Mesendoderm (in vitro differentiated cells): ENCODE results near the gene UBE2D2.
"Not testable (repeated sequence)": the region's sequence is repeated elsewhere in the genome, so short reads cannot be mapped to it uniquely, and the experiment has no call there.

Experiments used
- DNase-seq: peaks from one replicate; pipeline ENCODE4 v3.0.0; 2013
- H2AK5ac ChIP-seq: 2 replicates; pipeline ENCODE4 v1.6.1; 2013; ENCODE audit warnings: low read length, inconsistent platforms
- H2BK120ac ChIP-seq: 2 replicates; pipeline ENCODE4 v1.6.1; 2013; ENCODE audit warnings: low read depth, mild to moderate bottlenecking, low read length, moderate library complexity, mixed read lengths
- H2BK15ac ChIP-seq: replicated peaks from 2 replicates; pipeline ENCODE4 v1.6.1; 2013; ENCODE audit warnings: low read depth, mild to moderate bottlenecking, moderate library complexity
- H2BK5ac ChIP-seq: 2 replicates; pipeline ENCODE4 v1.6.1; 2013; ENCODE audit warnings: low read length, inconsistent platforms
- H3K18ac ChIP-seq: 2 replicates; pipeline ENCODE4 v1.6.1; 2013; ENCODE audit warnings: mild to moderate bottlenecking, low read length, mixed read lengths
- H3K23ac ChIP-seq: one replicate; pipeline ENCODE4 v1.6.1; 2013; ENCODE audit warnings: low read length
- H3K27ac ChIP-seq: 2 replicates; pipeline ENCODE4 v1.5.1; 2013; ENCODE audit warnings: low read depth, mild to moderate bottlenecking, inconsistent platforms, low read length, moderate library complexity
- H3K27me3 ChIP-seq: 2 replicates; pipeline ENCODE4 v1.6.1; 2013; ENCODE audit warnings: low read length, control low read depth, mild to moderate bottlenecking, inconsistent platforms; ENCODE audit not compliant: insufficient read depth, poor library complexity
- H3K36me3 ChIP-seq: 2 replicates; pipeline ENCODE4 v1.6.1; 2013; ENCODE audit warnings: low read length, inconsistent platforms; ENCODE audit not compliant: control insufficient read depth, insufficient read depth
- H3K4ac ChIP-seq: one replicate; pipeline ENCODE4 v1.6.1; 2013; ENCODE audit warnings: low read depth, mild to moderate bottlenecking, low read length, moderate library complexity
- H3K4me1 ChIP-seq: 2 replicates; pipeline ENCODE4 v1.6.1; 2013; ENCODE audit warnings: low read depth, low read length, inconsistent platforms; ENCODE audit not compliant: control insufficient read depth
- H3K4me2 ChIP-seq: 2 replicates; pipeline ENCODE4 v1.6.1; 2013; ENCODE audit warnings: low read length
- H3K4me3 ChIP-seq: 2 replicates; pipeline ENCODE4 v1.5.1; 2013; ENCODE audit warnings: mild to moderate bottlenecking, low read length
- H3K56ac ChIP-seq: one replicate; pipeline ENCODE4 v1.6.1; 2013; ENCODE audit warnings: low read length
- H3K79me1 ChIP-seq: 2 replicates; pipeline ENCODE4 v1.6.1; 2013; ENCODE audit warnings: low read length, inconsistent platforms
- H3K79me2 ChIP-seq: 2 replicates; pipeline ENCODE4 v1.6.1; 2013; ENCODE audit warnings: mild to moderate bottlenecking, low read length; ENCODE audit not compliant: control insufficient read depth, insufficient read depth
- H3K9ac ChIP-seq: 2 replicates; pipeline ENCODE4 v1.6.1; 2013; ENCODE audit warnings: low read length, inconsistent platforms
- H4K5ac ChIP-seq: one replicate; pipeline ENCODE4 v1.6.1; 2013; ENCODE audit warnings: low read length
- H4K8ac ChIP-seq: one replicate; pipeline ENCODE4 v1.6.1; 2013; ENCODE audit warnings: low read depth, mild to moderate bottlenecking, control low read depth, low read length, moderate library complexity
- WGBS: extraction: QIAGEN DNeasy Blood & Tissue Kit; methylation state at CpG from one replicate; pipeline ENCODE4 v1.1.7; 2013; ENCODE audit warnings: low lambda C conversion rate, missing lambda C conversion rate; ENCODE audit not compliant: insufficient coverage; ENCODE audit errors: extremely low coverage; 5-methylcytosine and 5-hydroxymethylcytosine counted together

The UBE2D2 gene

DNA sequence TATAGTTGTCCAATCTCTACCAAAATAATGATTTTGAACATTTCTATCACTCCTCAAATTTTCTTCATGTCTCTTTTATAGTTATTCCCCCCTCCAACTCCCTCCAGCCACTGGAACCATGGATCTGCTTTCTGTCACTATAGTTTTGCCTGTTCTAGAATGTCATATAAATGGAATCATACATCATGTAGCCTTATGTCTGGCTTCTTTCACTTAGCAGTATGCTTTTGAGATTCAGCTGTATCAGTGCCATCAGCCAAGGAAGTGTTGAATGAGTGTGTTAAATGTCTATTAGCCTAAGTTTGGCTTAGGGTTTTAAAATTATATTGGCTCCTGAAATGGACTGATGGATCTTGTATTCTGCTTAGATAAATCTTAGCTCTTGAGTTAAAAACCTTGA, 36.0 kb downstream of the UBE2D2 start:
- Histone ChIP-seq H4K5ac (no peak overlapping the region), H2AK5ac (no peak overlapping the region), H2BK15ac (no peak overlapping the region), H3K4me1 (no peaks in the 10 kb centered on the region), H3K4me2 (no peak overlapping the region), H4K8ac (no peak overlapping the region), H3K4me3 (no peak overlapping the region), H3K18ac (no peak overlapping the region), H3K36me3 (no peaks in the 10 kb centered on the region), H2BK120ac (no peak overlapping the region), H3K79me2 (peaks cover 24% of the 10 kb centered on the region), H3K79me1 (peaks cover 2% of the 10 kb centered on the region), H3K9ac (no peak overlapping the region), H3K27me3 (no peaks in the 10 kb centered on the region), H2BK5ac (no peak overlapping the region), H3K4ac (no peak overlapping the region), H3K23ac (no peak overlapping the region), H3K27ac (no peak overlapping the region), H3K56ac (no peak overlapping the region)
- DNase-seq = no peak

GRCh38 chr5:139598601-139598965, 37.4 kb downstream of the UBE2D2 start:
- not testable (repeated sequence) for H3K9ac ChIP-seq, H3K79me1 ChIP-seq, H3K4me1 ChIP-seq, H4K8ac ChIP-seq, H3K27ac ChIP-seq, H2AK5ac ChIP-seq, H2BK15ac ChIP-seq, H3K56ac ChIP-seq, H4K5ac ChIP-seq, H3K23ac ChIP-seq, DNase-seq, H3K4me2 ChIP-seq, H2BK5ac ChIP-seq, H3K27me3 ChIP-seq, H2BK120ac ChIP-seq, H3K36me3 ChIP-seq, H3K18ac ChIP-seq, H3K4ac ChIP-seq, H3K4me3 ChIP-seq
- WGBS = no CpG with 5 or more reads among the region's 5 CpGs
- H3K79me2 ChIP-seq = peaks cover 16% of the 10 kb centered on the region

GRCh38 chr5:139600336-139600949, 39.3 kb downstream of the UBE2D2 start:
- Histone ChIP-seq H3K4me2 (no peak overlapping the region), H3K4ac (no peak overlapping the region), H3K56ac (no peak overlapping the region), H3K27me3 (no peaks in the 10 kb centered on the region), H4K5ac (no peak overlapping the region), H2BK120ac (no peak overlapping the region), H2BK5ac (no peak overlapping the region), H3K27ac (no peak overlapping the region), H3K4me3 (no peak overlapping the region), H3K79me1 (peaks cover 2% of the 10 kb centered on the region), H3K23ac (no peak overlapping the region), H3K9ac (no peak overlapping the region), H3K79me2 (peaks cover 7% of the 10 kb centered on the region), H3K36me3 (no peaks in the 10 kb centered on the region), H3K4me1 (no peaks in the 10 kb centered on the region), H2BK15ac (no peak overlapping the region), H2AK5ac (no peak overlapping the region), H4K8ac (no peak overlapping the region), H3K18ac (no peak overlapping the region)
- WGBS = no CpG with 5 or more reads among the region's 7 CpGs
- no peak for DNase-seq

GRCh38 chr5:139601429-139601828, 40.3 kb downstream of the UBE2D2 start:
- no peak overlapping the region for H2AK5ac ChIP-seq
- H3K4me2 ChIP-seq = no peak overlapping the region
- H3K27me3 ChIP-seq = no peaks in the 10 kb centered on the region
- no peak for DNase-seq
- no peaks in the 10 kb centered on the region for H3K36me3 ChIP-seq
- no peak overlapping the region for H4K8ac ChIP-seq
- H3K4ac ChIP-seq = no peak overlapping the region
- H3K79me1 ChIP-seq = peaks cover 2% of the 10 kb centered on the region
- H3K27ac ChIP-seq = no peak overlapping the region
- no peak overlapping the region for H3K4me3 ChIP-seq
- WGBS = no CpG with 5 or more reads among the region's 12 CpGs
- H3K18ac ChIP-seq = no peak overlapping the region
- H2BK120ac ChIP-seq = no peak overlapping the region
- peaks cover 7% of the 10 kb centered on the region for H3K79me2 ChIP-seq
- no peak overlapping the region for H2BK15ac ChIP-seq
- H3K4me1 ChIP-seq = no peaks in the 10 kb centered on the region
- no peak overlapping the region for H2BK5ac ChIP-seq
- no peak overlapping the region for H3K9ac ChIP-seq
- H3K56ac ChIP-seq = no peak overlapping the region
- H4K5ac ChIP-seq = no peak overlapping the region
- no peak overlapping the region for H3K23ac ChIP-seq

GRCh38 chr5:139601948-139602347, 40.8 kb downstream of the UBE2D2 start:
- DNase-seq, H3K4me1 ChIP-seq, H3K36me3 ChIP-seq, H3K9ac ChIP-seq, H4K5ac ChIP-seq, H4K8ac ChIP-seq, H3K27ac ChIP-seq, H2AK5ac ChIP-seq, H3K79me2 ChIP-seq, H3K18ac ChIP-seq, H3K23ac ChIP-seq, H2BK15ac ChIP-seq, H2BK120ac ChIP-seq, H3K4ac ChIP-seq, H2BK5ac ChIP-seq, H3K56ac ChIP-seq, H3K4me3 ChIP-seq, H3K4me2 ChIP-seq, H3K27me3 ChIP-seq, H3K79me1 ChIP-seq: not testable (repeated sequence)
- WGBS = no CpG with 5 or more reads among the region's 9 CpGs

DNA sequence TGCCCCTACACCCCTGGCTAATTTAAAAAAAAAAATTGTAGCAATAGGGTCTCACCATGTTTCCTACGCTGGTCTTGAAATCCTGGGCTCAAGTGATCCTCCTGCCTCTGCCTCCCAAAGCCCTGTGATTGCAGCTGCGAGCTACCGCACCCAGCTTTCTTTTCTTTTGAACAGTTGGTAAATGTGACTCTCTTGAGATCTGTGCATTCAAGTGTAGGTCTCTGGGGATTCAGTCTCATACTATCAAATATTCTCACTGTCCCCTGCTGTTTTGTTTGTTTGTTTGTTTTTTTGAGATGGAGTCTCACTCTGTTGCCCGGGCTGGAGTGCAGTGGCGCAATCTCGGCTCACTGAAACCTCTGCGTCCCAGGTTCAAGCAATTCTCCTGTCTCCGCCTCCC, 44.7 kb downstream of the UBE2D2 start:
- H3K27me3 ChIP-seq = no peaks in the 10 kb centered on the region
- no peaks in the 10 kb centered on the region for H3K4me1 ChIP-seq
- no peaks in the 10 kb centered on the region for H3K36me3 ChIP-seq
- no peak overlapping the region for H2AK5ac ChIP-seq
- no peak overlapping the region for H3K4me3 ChIP-seq
- H3K23ac ChIP-seq = no peak overlapping the region
- no peaks in the 10 kb centered on the region for H3K79me2 ChIP-seq
- H3K27ac ChIP-seq = no peak overlapping the region
- H2BK5ac ChIP-seq = no peak overlapping the region
- no peak overlapping the region for H4K8ac ChIP-seq
- H4K5ac ChIP-seq = no peak overlapping the region
- no peak overlapping the region for H3K4ac ChIP-seq
- H3K9ac ChIP-seq = no peak overlapping the region
- H3K79me1 ChIP-seq = peaks cover 3% of the 10 kb centered on the region
- H2BK120ac ChIP-seq = no peak overlapping the region
- no peak overlapping the region for H3K18ac ChIP-seq
- no CpG with 5 or more reads among the region's 8 CpGs for WGBS
- H2BK15ac ChIP-seq = no peak overlapping the region
- H3K56ac ChIP-seq = no peak overlapping the region
- H3K4me2 ChIP-seq = no peak overlapping the region
- no peak for DNase-seq
